Epithelial cell of proximal tubule (primary cell): Measurements from ENCODE around the gene MAPK1IP1L. TPM values are rescaled to one million over a fixed set of nuclear protein-coding genes. Genes with fewer than 3 reads are reported as not detected.
"Not testable (repeated sequence)": the region's sequence is repeated elsewhere in the genome, so short reads cannot be mapped to it uniquely, and the experiment has no call there.

Source experiments
- DNase-seq: peaks from one replicate; pipeline ENCODE4 v3.0.0-alpha.2; 2011; ENCODE audit warnings: low read depth
- H3K4me3 ChIP-seq: 2 replicates; pipeline ENCODE4 v1.5.1; 2011; ENCODE audit warnings: low read depth, mild to moderate bottlenecking, low read length
- total RNA-seq: library from RNA; depleted of rRNA; stranded (reverse); fragments of >200 nt; gene quantifications from 2 replicates; pipeline ENCODE4 v1.2.3, GENCODE V29; 2015
- TF ChIP-seq, protein P1 (sequence below): conservative IDR thresholded peaks from 2 replicates; pipeline ENCODE4 v1.5.1; 2012; ENCODE audit warnings: low read depth, mild to moderate bottlenecking, low read length

Gene MAPK1IP1L
- total RNA-seq = 70.9 and 178 TPM in 2 replicates

DNA sequence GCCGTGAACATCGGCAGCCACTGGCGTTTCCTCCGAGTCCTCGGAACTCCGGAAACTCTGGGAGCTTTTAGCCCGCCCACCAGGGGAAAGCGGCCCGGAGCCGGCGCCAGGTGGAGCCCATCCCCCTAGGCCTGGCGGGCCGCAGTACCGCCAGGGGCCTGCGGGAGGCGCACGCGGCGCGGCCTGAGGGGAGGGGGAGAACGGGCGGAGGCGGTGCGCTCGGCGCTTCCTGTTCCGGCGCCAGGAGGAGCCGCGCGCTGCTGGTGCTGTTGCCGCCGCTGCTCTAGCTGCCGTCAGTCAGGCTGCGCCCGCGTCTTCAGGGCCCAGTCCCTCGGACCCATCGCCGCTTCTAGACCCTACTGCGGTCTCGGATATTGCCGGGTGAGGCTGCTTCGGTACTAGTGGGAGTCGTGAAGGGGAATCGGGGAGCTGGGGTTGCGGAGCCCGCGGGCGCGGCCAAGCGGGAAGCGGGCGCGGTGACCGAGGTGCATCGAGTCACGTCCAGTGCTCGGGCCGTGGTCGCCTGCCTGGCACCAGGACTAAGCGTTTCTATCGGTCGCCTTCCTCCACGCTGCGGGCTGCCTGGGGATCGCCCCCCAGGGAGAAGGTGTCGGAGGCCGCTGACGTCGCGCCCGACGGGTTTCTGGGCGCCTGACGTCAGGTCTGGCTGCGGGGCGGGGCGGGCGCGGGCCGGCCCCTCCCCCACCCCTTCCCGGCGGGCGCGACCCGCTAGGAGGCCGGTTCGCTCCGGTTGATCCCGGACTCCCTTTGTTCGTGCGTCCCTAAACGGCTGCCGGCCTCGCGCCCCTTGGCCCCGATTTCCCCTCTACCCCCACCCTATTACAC is at the start of gene MAPK1IP1L:
Gene MAPK1IP1L, plus strand, starts transcription at position 225 of the 846 bp plus-strand sequence. CDS start 10,037 bp downstream, outside the sequence.
- peak within 1 kb of the TSS; percentile 98 for H3K4me3 ChIP-seq
- TF ChIP-seq, protein P1, sequence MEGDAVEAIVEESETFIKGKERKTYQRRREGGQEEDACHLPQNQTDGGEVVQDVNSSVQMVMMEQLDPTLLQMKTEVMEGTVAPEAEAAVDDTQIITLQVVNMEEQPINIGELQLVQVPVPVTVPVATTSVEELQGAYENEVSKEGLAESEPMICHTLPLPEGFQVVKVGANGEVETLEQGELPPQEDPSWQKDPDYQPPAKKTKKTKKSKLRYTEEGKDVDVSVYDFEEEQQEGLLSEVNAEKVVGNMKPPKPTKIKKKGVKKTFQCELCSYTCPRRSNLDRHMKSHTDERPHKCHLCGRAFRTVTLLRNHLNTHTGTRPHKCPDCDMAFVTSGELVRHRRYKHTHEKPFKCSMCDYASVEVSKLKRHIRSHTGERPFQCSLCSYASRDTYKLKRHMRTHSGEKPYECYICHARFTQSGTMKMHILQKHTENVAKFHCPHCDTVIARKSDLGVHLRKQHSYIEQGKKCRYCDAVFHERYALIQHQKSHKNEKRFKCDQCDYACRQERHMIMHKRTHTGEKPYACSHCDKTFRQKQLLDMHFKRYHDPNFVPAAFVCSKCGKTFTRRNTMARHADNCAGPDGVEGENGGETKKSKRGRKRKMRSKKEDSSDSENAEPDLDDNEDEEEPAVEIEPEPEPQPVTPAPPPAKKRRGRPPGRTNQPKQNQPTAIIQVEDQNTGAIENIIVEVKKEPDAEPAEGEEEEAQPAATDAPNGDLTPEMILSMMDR = peak; percentile 88
- no peak for DNase-seq

DNA sequence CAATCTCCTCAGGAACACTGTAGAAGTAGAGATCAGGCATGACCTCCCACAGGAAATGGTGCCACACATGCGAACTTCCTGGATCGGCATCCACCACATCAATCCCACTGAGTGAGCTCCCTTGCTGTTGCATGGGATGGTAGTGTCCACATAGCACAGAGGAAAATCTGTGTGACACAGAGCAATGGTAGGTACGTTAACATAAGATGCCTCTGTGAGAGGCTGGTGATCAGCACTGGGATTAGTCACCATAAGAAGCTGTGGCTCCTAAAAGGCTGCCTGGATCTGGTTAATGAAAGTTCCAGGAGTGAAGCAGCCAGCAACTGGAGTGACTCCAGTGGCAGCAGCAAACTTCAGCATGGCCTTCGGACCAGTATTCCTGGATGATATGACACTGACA is 46.4 kb upstream of the MAPK1IP1L start:
- H3K4me3 ChIP-seq = no peak overlapping the region
- TF ChIP-seq, protein P1 = no peak
- no peak for DNase-seq

GRCh38 chr14:55015006-55015405 is 36.4 kb upstream of the MAPK1IP1L start:
- H3K4me3 ChIP-seq = no peak overlapping the region
- TF ChIP-seq, protein P1 = no peak
- no peak for DNase-seq

GRCh38 chr14:55019968-55020554 is 31.4 kb upstream of the MAPK1IP1L start:
- H3K4me3 ChIP-seq = no peak overlapping the region
- TF ChIP-seq, protein P1 = no peak
- DNase-seq = no peak

- not testable (repeated sequence) for DNase-seq, H3K4me3 ChIP-seq
Observed at GRCh38 chr14:55024365-55024764, 27.1 kb upstream of the MAPK1IP1L start.

- DNase-seq = no peak
- H3K4me3 ChIP-seq = peak overlapping the region; percentile 78
- TF ChIP-seq, protein P1 = no peak
Observed at GRCh38 chr14:55025948-55026347, 25.5 kb upstream of the MAPK1IP1L start.

- DNase-seq = no peak
- peak overlapping the region; percentile 78 for H3K4me3 ChIP-seq
- TF ChIP-seq, protein P1 = no peak
Observed at GRCh38 chr14:55026441-55026792, 25.0 kb upstream of the MAPK1IP1L start.
